BLaER1 treated with 17β-estradiol and CSF1 and Interleukin-3, amounts not matched to agents 10 nM and 100 nM (cell line): Measurements from ENCODE around the gene DHRS7C.

Experiments
- H3K27ac ChIP-seq, 11 experiments: shearing (Covaris generic); formaldehyde crosslinking; 2 replicates each; pipeline ENCODE4 v1.8.1; 2022
- H3K27me3 ChIP-seq, 11 experiments: shearing (Covaris generic); formaldehyde crosslinking; 2 replicates each; pipeline ENCODE4 v1.8.1; 2022
- H3K36me3 ChIP-seq, 11 experiments: shearing (Covaris generic); formaldehyde crosslinking; 2 replicates each; pipeline ENCODE4 v1.8.1; 2022
- H3K4me1 ChIP-seq, 10 experiments: shearing (Covaris generic); formaldehyde crosslinking; 2 replicates each; pipeline ENCODE4 v1.8.1; 2022
- H3K4me2 ChIP-seq, 11 experiments: shearing (Covaris generic); formaldehyde crosslinking; 2 replicates each; pipeline ENCODE4 v1.8.1; 2022
- H3K4me3 ChIP-seq, 10 experiments: shearing (Covaris generic); formaldehyde crosslinking; 2 replicates each; pipeline ENCODE4 v1.8.1; 2022
- H3K9ac ChIP-seq, 11 experiments: shearing (Covaris generic); formaldehyde crosslinking; 2 replicates each; pipeline ENCODE4 v1.8.1; 2022
- H3K9me3 ChIP-seq, 11 experiments: shearing (Covaris generic); formaldehyde crosslinking; replicated peaks in 1 of 11; 2 replicates each; pipeline ENCODE4 v1.8.1; 2022
- H4K20me1 ChIP-seq, 11 experiments: shearing (Covaris generic); formaldehyde crosslinking; 2 replicates each; pipeline ENCODE4 v1.8.1; 2022
- Cebpa-rat ChIP-seq, 11 experiments: shearing (Covaris generic); IDR thresholded peaks; 2 replicates each; pipeline ENCODE4 v1.8.1; 2022

The DHRS7C gene

GRCh38 chr17:9772658-9773057 lies 18.7 kb downstream of the DHRS7C start:
- Histone ChIP-seq H4K20me1 (no peaks in the 10 kb centered on the region), H3K27ac (no peak overlapping the region), H3K27me3 (no peaks in the 10 kb centered on the region), H3K4me3 (no peak overlapping the region), H3K9me3 (peaks cover 0 to 16% (median 0%) of the 10 kb centered on the region in 11 experiments; a peak in 3 of 22 replicates), H3K9ac (no peak overlapping the region), H3K36me3 (no peaks in the 10 kb centered on the region), H3K4me1 (peaks cover 0 to 9% (median 3%) of the 10 kb centered on the region in 10 experiments; a peak in 11 of 20 replicates), H3K4me2 (no peak overlapping the region)
- no peak for TF ChIP-seq Cebpa-rat (IDR thresholded peaks at IDR 0.05)

DNA sequence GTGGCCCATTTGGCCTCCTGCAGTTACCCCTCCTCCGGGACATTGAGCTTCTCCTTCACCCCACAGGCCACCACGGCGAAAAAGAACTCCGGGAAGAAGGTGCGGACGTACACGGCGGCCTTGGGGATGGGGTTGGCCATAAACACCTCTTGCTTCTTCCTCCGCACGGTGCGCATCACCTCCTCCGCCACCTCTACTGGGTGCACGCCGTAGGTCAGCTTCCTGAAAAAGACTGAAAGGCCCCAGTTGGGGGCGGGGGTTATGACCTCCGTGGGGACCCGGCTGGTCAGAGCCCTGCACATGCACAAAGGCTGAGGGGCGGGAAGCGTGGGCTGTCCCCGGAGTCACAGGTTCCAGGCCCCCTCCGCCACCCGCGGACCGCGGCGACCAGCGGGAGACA lies 19.9 kb downstream of the DHRS7C start:
- Histone ChIP-seq H3K36me3 (no peaks in the 10 kb centered on the region), H4K20me1 (no peaks in the 10 kb centered on the region), H3K4me3 (no peak overlapping the region), H3K27me3 (no peaks in the 10 kb centered on the region), H3K4me1 (peaks cover 0 to 21% (median 15%) of the 10 kb centered on the region in 10 experiments; a peak in 14 of 20 replicates), H3K4me2 (no peak overlapping the region), H3K9me3 (peaks cover 0 to 13% (median 0%) of the 10 kb centered on the region in 11 experiments; a peak in 3 of 22 replicates), H3K27ac (no peak overlapping the region), H3K9ac (no peak overlapping the region)
- no peak for TF ChIP-seq Cebpa-rat (IDR thresholded peaks at IDR 0.05)

DNA sequence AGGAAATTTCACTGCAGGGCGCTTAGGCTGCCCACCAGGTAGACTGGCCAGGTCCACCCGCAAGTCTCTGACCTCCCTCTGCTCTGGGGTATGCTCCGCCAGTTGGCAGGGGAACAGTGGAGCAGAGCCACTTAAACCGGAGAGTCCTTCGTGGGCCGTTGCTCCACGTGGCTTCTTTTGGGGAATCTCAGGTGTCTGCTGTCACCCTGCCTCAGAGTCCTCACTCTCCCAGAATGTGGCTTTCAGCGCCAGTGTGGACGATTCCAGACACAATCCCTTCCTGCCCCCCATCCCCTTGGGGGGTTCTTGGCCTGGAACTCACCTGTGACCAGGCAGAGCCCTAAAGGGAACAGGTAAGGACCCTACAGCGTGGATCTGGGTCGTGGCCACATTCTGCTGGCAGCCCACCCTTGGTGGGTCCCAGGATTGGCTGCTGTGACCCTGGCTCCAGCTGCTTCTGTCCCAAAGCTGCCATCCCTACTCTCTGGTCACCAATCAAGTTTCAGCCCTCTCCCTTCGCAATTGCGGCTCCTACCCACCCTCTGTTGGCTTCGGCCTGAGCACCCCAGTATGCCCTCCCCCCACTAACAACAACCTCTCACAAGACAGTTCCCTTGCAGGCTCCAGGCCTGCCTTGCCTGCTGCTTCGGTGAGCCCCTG lies 22.2 kb downstream of the DHRS7C start:
- Histone ChIP-seq H3K9me3 (no peaks in the 10 kb centered on the region), H3K4me1 (peaks cover 0 to 27% (median 20%) of the 10 kb centered on the region in 10 experiments; a peak in 14 of 20 replicates), H3K27me3 (no peaks in the 10 kb centered on the region), H3K36me3 (no peaks in the 10 kb centered on the region), H3K4me3 (no peak overlapping the region), H4K20me1 (no peaks in the 10 kb centered on the region), H3K4me2 (no peak overlapping the region), H3K9ac (no peak overlapping the region), H3K27ac (no peak overlapping the region)
- no peak for TF ChIP-seq Cebpa-rat (IDR thresholded peaks at IDR 0.05)

DNA sequence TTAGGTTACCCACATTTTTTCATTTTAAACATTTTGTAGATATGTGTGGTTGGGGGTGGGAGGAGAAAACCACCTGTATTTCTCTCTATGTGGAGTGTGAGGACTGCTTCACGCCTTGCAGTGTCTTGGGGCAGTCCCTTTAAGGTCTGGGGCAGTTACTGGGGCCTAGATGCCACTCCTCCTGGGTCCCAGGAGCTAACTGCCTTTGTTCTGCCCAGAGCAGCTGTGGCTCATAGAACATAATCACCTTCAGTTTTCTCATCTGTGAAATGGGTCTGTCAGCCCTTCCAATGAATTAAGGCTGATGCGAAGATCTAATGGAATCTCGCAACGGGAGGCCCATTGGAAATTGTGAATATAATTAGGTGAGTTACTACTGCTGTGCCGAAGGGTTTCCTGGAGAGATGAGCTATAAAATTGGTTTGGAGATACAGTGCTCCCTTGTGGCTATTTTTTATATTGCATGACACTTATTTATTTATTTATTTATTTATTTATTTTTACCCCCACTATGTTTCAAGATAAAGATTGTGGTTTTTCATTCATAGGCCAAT lies 22.9 kb downstream of the DHRS7C start:
- no peaks in the 10 kb centered on the region for H3K9me3 ChIP-seq
- no peak overlapping the region for H3K9ac ChIP-seq
- H3K27me3 ChIP-seq, result no peaks in the 10 kb centered on the region
- no peak for TF ChIP-seq Cebpa-rat (IDR thresholded peaks at IDR 0.05)
- no peaks in the 10 kb centered on the region for H4K20me1 ChIP-seq
- H3K36me3 ChIP-seq, result no peaks in the 10 kb centered on the region
- H3K4me2 ChIP-seq, result no peak overlapping the region; a peak in 1 of 22 replicates
- no peak overlapping the region for H3K27ac ChIP-seq
- H3K4me3 ChIP-seq, result no peak overlapping the region
- peaks cover 0 to 27% (median 20%) of the 10 kb centered on the region in 10 experiments; a peak in 14 of 20 replicates for H3K4me1 ChIP-seq

GRCh38 chr17:9767432-9767991 lies 23.9 kb downstream of the DHRS7C start:
- Histone ChIP-seq H3K27me3 (no peaks in the 10 kb centered on the region), H4K20me1 (no peaks in the 10 kb centered on the region), H3K4me2 (peak overlapping the region in 8 of 11 experiments; percentile 4 to 60 (median 43); a peak in 14 of 22 replicates), H3K4me3 (no peak overlapping the region), H3K36me3 (no peaks in the 10 kb centered on the region), H3K9me3 (no peaks in the 10 kb centered on the region), H3K27ac (no peak overlapping the region), H3K4me1 (peaks cover 0 to 27% (median 20%) of the 10 kb centered on the region in 10 experiments; a peak in 14 of 20 replicates), H3K9ac (no peak overlapping the region)
- no peak for TF ChIP-seq Cebpa-rat (IDR thresholded peaks at IDR 0.05)

GRCh38 chr17:9766970-9767369 lies 24.4 kb downstream of the DHRS7C start:
- Histone ChIP-seq H3K27me3 (no peaks in the 10 kb centered on the region), H3K4me3 (no peak overlapping the region), H3K9ac (no peak overlapping the region), H3K4me2 (peak overlapping the region in 8 of 11 experiments; percentile 4 to 60 (median 43); a peak in 16 of 22 replicates), H4K20me1 (no peaks in the 10 kb centered on the region), H3K9me3 (no peaks in the 10 kb centered on the region), H3K36me3 (no peaks in the 10 kb centered on the region), H3K27ac (no peak overlapping the region), H3K4me1 (peaks cover 2 to 30% (median 22%) of the 10 kb centered on the region in 10 experiments; a peak in 18 of 20 replicates)
- TF ChIP-seq Cebpa-rat (IDR thresholded peaks at IDR 0.05), result no peak

GRCh38 chr17:9765322-9765721 lies 26.1 kb downstream of the DHRS7C start:
- Histone ChIP-seq H3K4me2 (no peak overlapping the region), H3K27me3 (no peaks in the 10 kb centered on the region), H4K20me1 (no peaks in the 10 kb centered on the region), H3K4me1 (peaks cover 4 to 34% (median 23%) of the 10 kb centered on the region in 10 experiments; a peak in 18 of 20 replicates), H3K4me3 (no peak overlapping the region), H3K9me3 (no peaks in the 10 kb centered on the region), H3K36me3 (no peaks in the 10 kb centered on the region), H3K27ac (no peak overlapping the region), H3K9ac (no peak overlapping the region)
- TF ChIP-seq Cebpa-rat (IDR thresholded peaks at IDR 0.05), result no peak

DNA sequence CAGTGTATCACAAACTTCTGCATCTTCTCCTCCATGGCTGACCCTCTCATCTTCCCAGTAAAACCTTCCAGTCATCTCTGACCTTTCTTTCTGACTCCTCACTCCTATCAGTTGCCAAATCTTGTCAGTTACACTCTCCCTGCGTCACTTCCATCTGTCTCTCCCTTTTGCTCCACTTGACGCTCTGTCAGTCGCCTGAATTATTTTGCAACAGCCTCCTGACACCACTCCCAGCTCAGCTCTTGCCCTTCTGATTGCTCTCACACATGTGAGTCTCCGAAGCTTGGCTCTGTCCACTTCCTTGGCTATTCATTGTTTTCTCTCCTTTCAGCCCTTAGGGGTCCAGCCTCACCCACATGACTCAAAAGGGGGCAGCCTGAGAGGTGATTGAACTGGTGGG lies 27.7 kb downstream of the DHRS7C start:
- no peaks in the 10 kb centered on the region for H4K20me1 ChIP-seq
- no peak overlapping the region for H3K4me2 ChIP-seq
- H3K36me3 ChIP-seq, result no peaks in the 10 kb centered on the region
- peaks cover 4 to 35% (median 23%) of the 10 kb centered on the region in 10 experiments; a peak in 18 of 20 replicates for H3K4me1 ChIP-seq
- no peak overlapping the region for H3K27ac ChIP-seq
- no peak overlapping the region for H3K9ac ChIP-seq
- no peaks in the 10 kb centered on the region for H3K27me3 ChIP-seq
- no peaks in the 10 kb centered on the region for H3K9me3 ChIP-seq
- no peak overlapping the region for H3K4me3 ChIP-seq
- no peak for TF ChIP-seq Cebpa-rat (IDR thresholded peaks at IDR 0.05)

GRCh38 chr17:9760266-9760665 lies 31.1 kb downstream of the DHRS7C start:
- no peak for TF ChIP-seq Cebpa-rat (IDR thresholded peaks at IDR 0.05)
- H3K9me3 ChIP-seq, result no peaks in the 10 kb centered on the region
- H3K9ac ChIP-seq, result no peak overlapping the region
- no peaks in the 10 kb centered on the region for H3K36me3 ChIP-seq
- H3K27ac ChIP-seq, result no peak overlapping the region
- no peak overlapping the region for H3K4me3 ChIP-seq
- H3K4me2 ChIP-seq, result no peak overlapping the region
- H3K4me1 ChIP-seq, result peaks cover 0 to 8% (median 6%) of the 10 kb centered on the region in 10 experiments; a peak in 13 of 20 replicates
- H4K20me1 ChIP-seq, result no peaks in the 10 kb centered on the region
- no peaks in the 10 kb centered on the region for H3K27me3 ChIP-seq
